SK-N-SH treated with all-trans-retinoic acid at 6 μM for 48 hours (cell line): Measurements from ENCODE around the gene DAGLA.

Experiments used
- ATAC-seq: fragments of 200-7000 bp; cut with Tn5 transposase; 3 replicates; pipeline ENCODE4 v1.9.1; 2020; ENCODE audit warnings: mild to moderate bottlenecking, moderate library complexity
- ARNTL ChIP-seq: fragments of 450-650 bp; formaldehyde crosslinking; IDR thresholded peaks from 2 replicates; pipeline ENCODE4 v1.5.0; 2020; ENCODE audit warnings: low read depth, mild to moderate bottlenecking, moderate library complexity, borderline replicate concordance
- CSDC2 ChIP-seq: fragments of 250-450 bp; sonication (Bioruptor Pico); IDR thresholded peaks from 2 replicates; pipeline ENCODE4 v1.5.0; 2020; ENCODE audit warnings: mild to moderate bottlenecking, moderate library complexity
- CSRNP3 ChIP-seq: fragments of 250-450 bp; sonication (Bioruptor Pico); IDR thresholded peaks from 2 replicates; pipeline ENCODE4 v1.5.1; 2021; ENCODE audit warnings: mild to moderate bottlenecking, moderate library complexity
- ESRRG ChIP-seq: fragments of 250-450 bp; sonication (Bioruptor Pico); IDR thresholded peaks from 2 replicates; pipeline ENCODE4 v1.6.1; 2021; ENCODE audit warnings: mild to moderate bottlenecking
- GLIS3 ChIP-seq: fragments of 250-450 bp; sonication (Bioruptor Pico); IDR thresholded peaks from 2 replicates; pipeline ENCODE4 v1.5.0; 2020; ENCODE audit warnings: mild to moderate bottlenecking, moderate library complexity
- ISL1 ChIP-seq: fragments of 250-450 bp; sonication (Bioruptor Pico); IDR thresholded peaks from 2 replicates; pipeline ENCODE4 v2.1.2; 2022; ENCODE audit warnings: mild to moderate bottlenecking, moderate library complexity
- OSR1 ChIP-seq: fragments of 250-450 bp; sonication (Bioruptor Pico); IDR thresholded peaks from 2 replicates; pipeline ENCODE4 v1.8.0; 2022; ENCODE audit warnings: moderate library complexity, mild to moderate bottlenecking, inconsistent platforms
- PATZ1 ChIP-seq: fragments of 250-450 bp; sonication (Bioruptor Pico); IDR thresholded peaks from 2 replicates; pipeline ENCODE4 v1.8.0; 2020; ENCODE audit warnings: mild to moderate bottlenecking, moderate library complexity, borderline replicate concordance
- POU6F1 ChIP-seq: fragments of 250-450 bp; sonication (Bioruptor Pico); IDR thresholded peaks from 2 replicates; pipeline ENCODE4 v1.8.0; 2021; ENCODE audit warnings: low read depth, mild to moderate bottlenecking, moderate library complexity, borderline replicate concordance
- PPARA ChIP-seq: fragments of 250-450 bp; sonication (Bioruptor Pico); IDR thresholded peaks from 2 replicates; pipeline ENCODE4 v1.5.0; 2020; ENCODE audit warnings: mild to moderate bottlenecking, borderline replicate concordance
- RARB ChIP-seq: fragments of 250-450 bp; sonication (Bioruptor Pico); IDR thresholded peaks from 2 replicates; pipeline ENCODE4 v1.8.0; 2021; ENCODE audit warnings: mild to moderate bottlenecking, moderate library complexity
- SNAI2 ChIP-seq: fragments of 250-450 bp; sonication (Bioruptor Pico); IDR thresholded peaks from 2 replicates; pipeline ENCODE4 v1.5.0; 2020; ENCODE audit warnings: mild to moderate bottlenecking, moderate library complexity
- TOX ChIP-seq: fragments of 250-450 bp; sonication (Bioruptor Pico); IDR thresholded peaks from 2 replicates; pipeline ENCODE4 v1.8.0; 2021; ENCODE audit warnings: mild to moderate bottlenecking, moderate library complexity, borderline replicate concordance
- ZC3H10 ChIP-seq: fragments of 250-450 bp; sonication (Bioruptor Pico); IDR thresholded peaks from 2 replicates; pipeline ENCODE4 v1.5.1; 2021; ENCODE audit warnings: mild to moderate bottlenecking, moderate library complexity
- ZFP3 ChIP-seq: fragments of 250-450 bp; sonication (Bioruptor Pico); IDR thresholded peaks from 2 replicates; pipeline ENCODE4 v1.5.0; 2020; ENCODE audit warnings: mild to moderate bottlenecking, moderate library complexity
- ZNF565 ChIP-seq: fragments of 450-650 bp; formaldehyde crosslinking; conservative IDR thresholded peaks from 2 replicates; pipeline ENCODE4 v1.5.0; 2020; ENCODE audit warnings: low read depth, mild to moderate bottlenecking, moderate library complexity
- ZNF70 ChIP-seq: fragments of 450-650 bp; formaldehyde crosslinking; IDR thresholded peaks from 2 replicates; pipeline ENCODE4 v1.5.0; 2020; ENCODE audit warnings: mild to moderate bottlenecking, moderate library complexity
- ZNF8 ChIP-seq: fragments of 450-650 bp; formaldehyde crosslinking; IDR thresholded peaks from 2 replicates; pipeline ENCODE4 v1.5.0; 2020; ENCODE audit warnings: mild to moderate bottlenecking, moderate library complexity
- TF ChIP-seq, protein P1 (sequence below): fragments of 250-450 bp; sonication (Bioruptor Pico); IDR thresholded peaks from 2 replicates; pipeline ENCODE4 v1.5.0; 2020; ENCODE audit warnings: mild to moderate bottlenecking, moderate library complexity

Gene DAGLA

DNA sequence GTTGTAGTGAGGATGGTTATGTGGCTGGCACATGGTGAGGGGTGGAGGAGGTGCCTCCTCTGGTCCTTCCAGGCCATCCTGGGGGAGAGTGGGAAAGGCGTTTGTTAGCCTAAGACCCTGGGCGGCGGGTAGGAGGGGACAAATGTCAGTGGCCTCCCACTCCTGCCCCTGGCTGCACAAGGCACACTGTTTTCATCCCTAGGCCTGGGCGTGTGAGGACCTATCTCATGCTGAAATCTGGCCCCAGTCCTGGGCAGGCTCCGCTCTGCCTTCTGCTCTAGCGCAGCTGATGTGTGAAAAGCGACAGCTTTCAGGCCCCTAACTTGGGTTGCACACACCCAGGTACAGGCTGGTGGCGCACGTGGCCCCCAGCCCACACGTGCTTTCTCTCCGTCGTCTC, 32.1 kb downstream of the DAGLA start:
- TF ChIP-seq RARB (no peak), ZNF70 (CRISPR knock-in tag) (no peak), CSRNP3 (CRISPR knock-in tag) (no peak), ZNF8 (no peak), ZNF565 (CRISPR knock-in tag) (no peak), ARNTL (CRISPR knock-in tag) (no peak), PATZ1 (CRISPR knock-in tag) (no peak), ZFP3 (CRISPR knock-in tag) (no peak), ISL1 (CRISPR knock-in tag) (no peak), POU6F1 (CRISPR knock-in tag) (no peak), ESRRG (no peak), PPARA (no peak), OSR1 (CRISPR knock-in tag) (no peak), SNAI2 (CRISPR knock-in tag) (no peak)
- TF ChIP-seq, protein P1, sequence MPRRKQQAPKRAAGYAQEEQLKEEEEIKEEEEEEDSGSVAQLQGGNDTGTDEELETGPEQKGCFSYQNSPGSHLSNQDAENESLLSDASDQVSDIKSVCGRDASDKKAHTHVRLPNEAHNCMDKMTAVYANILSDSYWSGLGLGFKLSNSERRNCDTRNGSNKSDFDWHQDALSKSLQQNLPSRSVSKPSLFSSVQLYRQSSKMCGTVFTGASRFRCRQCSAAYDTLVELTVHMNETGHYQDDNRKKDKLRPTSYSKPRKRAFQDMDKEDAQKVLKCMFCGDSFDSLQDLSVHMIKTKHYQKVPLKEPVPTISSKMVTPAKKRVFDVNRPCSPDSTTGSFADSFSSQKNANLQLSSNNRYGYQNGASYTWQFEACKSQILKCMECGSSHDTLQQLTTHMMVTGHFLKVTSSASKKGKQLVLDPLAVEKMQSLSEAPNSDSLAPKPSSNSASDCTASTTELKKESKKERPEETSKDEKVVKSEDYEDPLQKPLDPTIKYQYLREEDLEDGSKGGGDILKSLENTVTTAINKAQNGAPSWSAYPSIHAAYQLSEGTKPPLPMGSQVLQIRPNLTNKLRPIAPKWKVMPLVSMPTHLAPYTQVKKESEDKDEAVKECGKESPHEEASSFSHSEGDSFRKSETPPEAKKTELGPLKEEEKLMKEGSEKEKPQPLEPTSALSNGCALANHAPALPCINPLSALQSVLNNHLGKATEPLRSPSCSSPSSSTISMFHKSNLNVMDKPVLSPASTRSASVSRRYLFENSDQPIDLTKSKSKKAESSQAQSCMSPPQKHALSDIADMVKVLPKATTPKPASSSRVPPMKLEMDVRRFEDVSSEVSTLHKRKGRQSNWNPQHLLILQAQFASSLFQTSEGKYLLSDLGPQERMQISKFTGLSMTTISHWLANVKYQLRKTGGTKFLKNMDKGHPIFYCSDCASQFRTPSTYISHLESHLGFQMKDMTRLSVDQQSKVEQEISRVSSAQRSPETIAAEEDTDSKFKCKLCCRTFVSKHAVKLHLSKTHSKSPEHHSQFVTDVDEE = no peak
- no peak for ATAC-seq

- no peak for ATAC-seq
- no peak for TF ChIP-seq ZNF8
- TF ChIP-seq OSR1 (CRISPR knock-in tag) = no peak
- no peak for TF ChIP-seq ESRRG
- TF ChIP-seq TOX = no peak
- no peak for TF ChIP-seq CSDC2
- no peak for TF ChIP-seq ZNF565 (CRISPR knock-in tag)
- TF ChIP-seq ARNTL (CRISPR knock-in tag) = no peak
- no peak for TF ChIP-seq POU6F1 (CRISPR knock-in tag)
- no peak for TF ChIP-seq ZNF70 (CRISPR knock-in tag)
These were observed 32.7 kb downstream of the DAGLA start for GRCh38 chr11:61712846-61713245.

DNA sequence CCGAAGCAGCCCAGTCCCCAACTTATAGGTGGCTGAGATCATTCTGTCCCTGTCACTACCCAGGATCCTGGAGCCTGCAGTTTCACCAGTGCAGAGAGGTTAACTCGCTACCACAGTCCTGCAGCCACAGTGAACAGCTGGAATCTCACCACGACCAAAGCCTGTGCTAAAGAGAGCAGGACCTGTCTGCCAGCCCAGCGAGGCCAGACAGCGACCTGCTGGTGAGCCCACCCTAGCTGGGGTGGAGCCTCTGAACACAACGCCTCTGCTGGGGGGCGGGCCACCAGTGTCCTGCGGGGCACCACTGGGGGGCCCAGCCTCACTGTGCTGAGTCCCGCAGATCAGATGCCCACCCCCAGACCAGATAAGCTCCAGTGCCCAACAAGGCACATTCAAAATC, 33.3 kb downstream of the DAGLA start:
- ATAC-seq = no peak
- TF ChIP-seq ZC3H10 = no peak
- no peak for TF ChIP-seq ISL1 (CRISPR knock-in tag)
- TF ChIP-seq OSR1 (CRISPR knock-in tag) = no peak
- TF ChIP-seq CSRNP3 (CRISPR knock-in tag) = no peak
- TF ChIP-seq ZNF565 (CRISPR knock-in tag) = no peak
- TF ChIP-seq PATZ1 (CRISPR knock-in tag) = no peak
- no peak for TF ChIP-seq ARNTL (CRISPR knock-in tag)
- TF ChIP-seq GLIS3 (CRISPR knock-in tag) = no peak
- TF ChIP-seq, protein P1 = no peak
- no peak for TF ChIP-seq POU6F1 (CRISPR knock-in tag)
- no peak for TF ChIP-seq ZNF70 (CRISPR knock-in tag)
